ENCODE measurements around the gene NEFH. TPM values are rescaled to one million over a fixed set of nuclear protein-coding genes. Genes with fewer than 3 reads are reported as not detected.
A peak's percentile ranks its signal among the peaks of the same experiment; 100 is the strongest.

NEFH gene
- total RNA-seq, 4 donors from 2014 or later, result 0.15 to 0.18 TPM; not detected in 2

DNA sequence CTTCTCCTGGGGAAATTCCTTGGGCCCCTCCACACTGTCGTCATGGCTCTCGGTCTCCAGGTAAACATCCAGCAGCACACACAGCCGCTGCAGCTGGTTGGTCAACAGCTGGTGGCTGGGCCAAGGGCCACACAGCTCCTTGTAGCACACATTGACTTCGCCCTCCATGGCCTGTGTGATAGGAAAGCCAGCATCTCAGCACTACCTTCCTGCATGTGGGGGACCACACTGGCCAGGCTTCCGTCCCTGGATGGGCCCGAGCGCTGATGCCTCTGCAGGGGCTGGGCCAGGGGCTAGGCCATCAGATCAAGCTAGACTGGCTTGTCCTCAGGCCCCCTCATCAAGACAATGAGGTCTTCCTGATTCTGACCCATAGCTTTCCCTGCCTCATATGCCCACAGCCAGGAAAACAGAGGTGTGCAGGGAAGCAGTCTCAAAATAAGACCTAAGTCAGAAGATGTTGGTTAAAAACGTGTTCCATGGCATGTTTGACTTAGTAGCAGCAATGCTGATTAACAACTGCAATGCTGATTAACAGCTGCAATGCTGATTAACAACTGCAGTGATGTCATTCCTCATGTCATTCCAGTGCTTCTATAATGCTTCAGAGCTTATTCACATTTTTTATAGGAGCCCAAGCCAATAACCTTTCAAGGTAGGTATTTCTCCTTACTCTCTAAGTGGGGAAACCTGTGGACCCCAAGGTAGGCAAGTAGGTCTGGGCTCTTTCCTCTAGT, 31.3 kb downstream of the NEFH start:
- no peak overlapping the region for H3K4me3 ChIP-seq
- intact Hi-C loops (cut with DNase I; ENCODE audit: low total_unique reads) (no loop called here), in situ Hi-C loops (cut with MboI; ENCODE audit: low sequenced_read_pairs in 4 of 4) (no loop called here)
- H3K27me3 ChIP-seq, result no peaks in the 10 kb centered on the region
- TF ChIP-seq, protein P1, sequence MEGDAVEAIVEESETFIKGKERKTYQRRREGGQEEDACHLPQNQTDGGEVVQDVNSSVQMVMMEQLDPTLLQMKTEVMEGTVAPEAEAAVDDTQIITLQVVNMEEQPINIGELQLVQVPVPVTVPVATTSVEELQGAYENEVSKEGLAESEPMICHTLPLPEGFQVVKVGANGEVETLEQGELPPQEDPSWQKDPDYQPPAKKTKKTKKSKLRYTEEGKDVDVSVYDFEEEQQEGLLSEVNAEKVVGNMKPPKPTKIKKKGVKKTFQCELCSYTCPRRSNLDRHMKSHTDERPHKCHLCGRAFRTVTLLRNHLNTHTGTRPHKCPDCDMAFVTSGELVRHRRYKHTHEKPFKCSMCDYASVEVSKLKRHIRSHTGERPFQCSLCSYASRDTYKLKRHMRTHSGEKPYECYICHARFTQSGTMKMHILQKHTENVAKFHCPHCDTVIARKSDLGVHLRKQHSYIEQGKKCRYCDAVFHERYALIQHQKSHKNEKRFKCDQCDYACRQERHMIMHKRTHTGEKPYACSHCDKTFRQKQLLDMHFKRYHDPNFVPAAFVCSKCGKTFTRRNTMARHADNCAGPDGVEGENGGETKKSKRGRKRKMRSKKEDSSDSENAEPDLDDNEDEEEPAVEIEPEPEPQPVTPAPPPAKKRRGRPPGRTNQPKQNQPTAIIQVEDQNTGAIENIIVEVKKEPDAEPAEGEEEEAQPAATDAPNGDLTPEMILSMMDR (IDR thresholded peaks at IDR 0.05 in 4 of 5, conservative IDR thresholded peaks at IDR 0.05 in 1 of 5), result no peak
- no peak for TF ChIP-seq POLR2A (IDR thresholded peaks at IDR 0.05)
- H3K27ac ChIP-seq, result no peak overlapping the region
- H3K9me3 ChIP-seq, result no peaks in the 10 kb centered on the region
- peaks cover 0 to 8% of the 10 kb centered on the region in 2 donors for H3K4me1 ChIP-seq
- DNase-seq, result no peak
- ATAC-seq, result no peak
- peaks cover 0 to 75% of the 10 kb centered on the region in 2 donors for H3K36me3 ChIP-seq

DNA sequence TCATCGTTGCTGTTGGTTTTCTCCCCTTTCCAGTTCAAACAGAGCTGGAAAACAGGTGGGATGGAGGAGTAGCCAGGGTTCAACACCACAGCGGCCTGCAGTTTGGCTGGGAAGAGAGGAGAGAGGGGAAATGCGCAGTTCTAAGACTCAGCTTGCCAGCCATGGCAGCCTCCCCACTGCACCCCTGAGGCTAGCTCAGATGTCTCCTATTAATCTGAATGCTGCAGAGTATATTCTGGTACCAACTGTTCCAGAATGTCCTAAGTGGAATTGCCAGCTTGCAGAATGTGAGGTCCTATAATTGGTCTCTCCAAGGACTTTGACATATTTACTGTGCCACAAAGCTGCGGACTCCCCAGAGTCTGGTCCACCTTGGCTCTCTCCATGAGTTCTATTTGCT, 32.0 kb downstream of the NEFH start:
- peaks cover 0 to 8% of the 10 kb centered on the region in 2 donors for H3K4me1 ChIP-seq
- intact Hi-C loops (cut with DNase I; ENCODE audit: low total_unique reads), result no loop called here
- no peak overlapping the region for H3K4me3 ChIP-seq
- no peaks in the 10 kb centered on the region for H3K9me3 ChIP-seq
- no peak overlapping the region for H3K27ac ChIP-seq
- in situ Hi-C loops (cut with MboI; ENCODE audit: low sequenced_read_pairs in 4 of 4), result no loop called here
- H3K36me3 ChIP-seq, result peaks cover 0 to 75% of the 10 kb centered on the region in 2 donors
- no peak for ATAC-seq
- no peak for DNase-seq
- H3K27me3 ChIP-seq, result no peaks in the 10 kb centered on the region
- no peak for TF ChIP-seq POLR2A (IDR thresholded peaks at IDR 0.05)
- TF ChIP-seq, protein P1 (IDR thresholded peaks at IDR 0.05 in 4 of 5, conservative IDR thresholded peaks at IDR 0.05 in 1 of 5), result no peak

DNA sequence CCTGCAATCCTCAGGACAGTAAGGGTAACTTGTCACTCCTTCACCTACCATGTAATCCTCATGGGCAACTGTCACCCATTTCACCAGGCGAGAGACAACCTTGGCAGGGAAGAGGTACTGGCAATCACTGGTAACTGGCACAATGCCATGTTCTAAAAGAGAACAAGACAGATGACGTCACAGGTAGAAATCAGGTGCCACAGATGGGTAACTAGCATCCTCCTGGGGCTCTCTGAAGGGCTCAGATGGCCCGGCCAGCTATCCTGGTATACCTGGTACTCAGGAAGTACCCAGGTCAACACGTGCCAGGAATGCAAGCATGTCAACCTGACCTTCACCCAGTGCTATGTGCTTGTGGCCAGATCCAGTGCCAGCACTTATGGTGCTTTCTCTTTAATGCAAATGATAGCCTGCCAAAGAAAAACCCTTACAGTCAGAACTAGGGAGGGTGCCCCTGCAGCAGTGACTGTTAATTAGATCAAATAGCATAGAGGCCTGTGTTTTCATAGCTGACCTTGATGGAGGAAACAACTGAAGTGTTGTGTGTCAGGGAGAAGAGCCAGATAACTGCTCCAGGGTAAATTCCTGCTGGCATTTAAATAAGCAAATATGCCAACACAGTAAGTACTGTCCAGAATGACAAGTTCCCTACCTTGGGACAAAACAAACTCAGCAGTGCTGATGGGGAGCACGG, 37.3 kb downstream of the NEFH start:
- TF ChIP-seq, protein P1 (IDR thresholded peaks at IDR 0.05 in 4 of 5, conservative IDR thresholded peaks at IDR 0.05 in 1 of 5), result no peak
- TF ChIP-seq POLR2A (IDR thresholded peaks at IDR 0.05), result no peak
- Histone ChIP-seq H3K27ac (peak overlapping the region in 3 of 4 donors; percentile 23 to 58 (median 57)), H3K4me1 (peaks cover 4 to 7% of the 10 kb centered on the region in 2 donors), H3K9me3 (no peaks in the 10 kb centered on the region), H3K27me3 (no peaks in the 10 kb centered on the region), H3K4me3 (no peak overlapping the region), H3K36me3 (peaks cover 0 to 69% of the 10 kb centered on the region in 2 donors)
- ATAC-seq, result peak; percentile 91 to 93
- in situ Hi-C loops (cut with MboI; ENCODE audit: low sequenced_read_pairs in 4 of 4), result no loop called here
- intact Hi-C loops (cut with DNase I; ENCODE audit: low total_unique reads), result no loop called here
- peak; percentile 9 to 48 for DNase-seq

DNA sequence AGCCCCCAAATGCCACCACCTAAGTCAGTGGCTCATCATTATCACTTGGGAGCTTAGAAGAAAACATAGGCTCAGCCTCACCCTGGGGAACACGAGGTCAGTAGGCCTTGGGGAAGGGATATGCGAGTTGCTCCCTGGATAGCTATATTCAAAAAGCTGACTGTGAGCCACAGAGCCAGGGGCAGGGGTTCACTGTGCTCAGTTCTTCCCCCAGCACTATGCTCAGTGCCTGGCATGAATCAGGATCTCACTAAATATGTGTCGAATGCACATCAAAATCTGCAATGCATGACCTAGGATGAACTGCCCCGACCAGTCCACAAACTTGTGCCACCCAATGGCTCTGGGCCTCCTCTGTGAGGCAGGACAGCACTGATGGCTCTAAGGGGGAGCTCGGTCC, 38.4 kb downstream of the NEFH start:
- in situ Hi-C loops (cut with MboI; ENCODE audit: low sequenced_read_pairs in 4 of 4), result no loop called here
- intact Hi-C loops (cut with DNase I; ENCODE audit: low total_unique reads), result no loop called here
- DNase-seq (no peak), ATAC-seq (no peak)
- Histone ChIP-seq H3K4me3 (no peak overlapping the region), H3K4me1 (peaks cover 4 to 7% of the 10 kb centered on the region in 2 donors), H3K9me3 (no peaks in the 10 kb centered on the region), H3K36me3 (peaks cover 0 to 71% of the 10 kb centered on the region in 2 donors), H3K27ac (no peak overlapping the region), H3K27me3 (no peaks in the 10 kb centered on the region)
- TF ChIP-seq, protein P1 (IDR thresholded peaks at IDR 0.05 in 4 of 5, conservative IDR thresholded peaks at IDR 0.05 in 1 of 5), result no peak
- no peak for TF ChIP-seq POLR2A (IDR thresholded peaks at IDR 0.05)
